IMR-90 (cell line): ENCODE results near the gene ANAPC5. TPM values are rescaled to one million over a fixed set of nuclear protein-coding genes. Genes with fewer than 3 reads are reported as not detected.

Experiments
- ATAC-seq: fragments of 200-7000 bp; cut with Tn5 transposase; 2 replicates; pipeline ENCODE4 v1.9.1; 2020; ENCODE audit warnings: low read depth, mild to moderate bottlenecking, moderate library complexity
- BruUV-seq: library from RNA; stranded (reverse); fragments of 400-500 nt; replicated peaks from 2 replicates; lab custom pipeline; 2021; lab: Mats Ljungman, UMichigan
- CTCF ChIA-PET: fragments of 300-600 bp; formaldehyde crosslinking; extraction: SDS; loops from one replicate; lab custom pipeline; 2021; ENCODE audit warnings: antibody characterized with exemption; lab: Yijun Ruan, JAX
- POLR2A ChIA-PET: fragments of 300-600 bp; sonication (Branson Sonifier 250); formaldehyde crosslinking; loops from one replicate; lab custom pipeline; 2022; ENCODE audit warnings: antibody characterized with exemption; ENCODE audit not compliant: unreplicated experiment; lab: Charles Lee
- DNase-seq: peaks from one replicate; pipeline ENCODE4 v3.0.0; 2013
- H2AFZ ChIP-seq: replicated peaks from 2 replicates; pipeline ENCODE3; 2013; ENCODE audit warnings: low read length, mild to moderate bottlenecking; ENCODE audit not compliant: poor library complexity
- H2AK5ac ChIP-seq: 2 replicates; pipeline ENCODE4 v1.6.1; 2013; ENCODE audit warnings: low read depth, low read length, inconsistent platforms
- H2AK9ac ChIP-seq: replicated peaks from 2 replicates; pipeline ENCODE3; 2013; ENCODE audit warnings: mild to moderate bottlenecking, low read depth, low read length, moderate library complexity; ENCODE audit not compliant: poor library complexity
- H2BK120ac ChIP-seq: 2 replicates; pipeline ENCODE4 v1.6.1; 2013; ENCODE audit warnings: low read depth, low read length, inconsistent platforms
- H2BK15ac ChIP-seq: 3 replicates; pipeline ENCODE4 v1.6.1; 2013; ENCODE audit warnings: low read depth, low read length, inconsistent platforms
- H2BK20ac ChIP-seq: 2 replicates; pipeline ENCODE4 v1.6.1; 2013; ENCODE audit warnings: low read depth, mild to moderate bottlenecking, inconsistent platforms, low read length, moderate library complexity
- H2BK5ac ChIP-seq: 2 replicates; pipeline ENCODE4 v1.6.1; 2013; ENCODE audit warnings: mild to moderate bottlenecking, low read depth, low read length, inconsistent platforms; ENCODE audit not compliant: poor library complexity, severe bottlenecking
- H3K14ac ChIP-seq: replicated peaks from 2 replicates; pipeline ENCODE4 v1.6.1; 2013; ENCODE audit warnings: low read depth, low read length, inconsistent platforms
- H3K18ac ChIP-seq: 2 replicates; pipeline ENCODE4 v1.6.1; 2013; ENCODE audit warnings: low read depth, low read length, control low read depth
- H3K23ac ChIP-seq: 2 replicates; pipeline ENCODE4 v1.6.1; 2013; ENCODE audit warnings: low read depth, low read length, inconsistent platforms
- H3K27ac ChIP-seq: 2 replicates; pipeline ENCODE4 v1.5.1; 2013; ENCODE audit warnings: mild to moderate bottlenecking, control low read depth, low read length; ENCODE audit not compliant: insufficient read depth
- H3K27me3 ChIP-seq: 2 replicates; pipeline ENCODE4 v1.6.1; 2013; ENCODE audit warnings: low read length; ENCODE audit not compliant: control insufficient read depth, insufficient read depth
- H3K36me3 ChIP-seq: 2 replicates; pipeline ENCODE4 v1.6.1; 2013; ENCODE audit warnings: low read length, mixed read lengths; ENCODE audit not compliant: control insufficient read depth, insufficient read depth
- H3K4ac ChIP-seq: 2 replicates; pipeline ENCODE4 v1.6.1; 2013; ENCODE audit warnings: low read depth, low read length, inconsistent platforms
- H3K4me1 ChIP-seq: 2 replicates; pipeline ENCODE4 v1.6.1; 2013; ENCODE audit warnings: low read length, mixed read lengths; ENCODE audit not compliant: control insufficient read depth, insufficient read depth
- H3K4me2 ChIP-seq: 2 replicates; pipeline ENCODE4 v1.6.1; 2013; ENCODE audit warnings: low read depth, mild to moderate bottlenecking, control low read depth, low read length, moderate library complexity
- H3K4me3 ChIP-seq: 2 replicates; pipeline ENCODE4 v1.5.1; 2013; ENCODE audit warnings: low read depth, mild to moderate bottlenecking, control low read depth, low read length, moderate library complexity; ENCODE audit not compliant: insufficient read depth
- H3K56ac ChIP-seq: 2 replicates; pipeline ENCODE4 v1.6.1; 2013; ENCODE audit warnings: low read length, inconsistent platforms; ENCODE audit not compliant: insufficient read depth; ENCODE audit errors: extremely low read depth
- H3K79me1 ChIP-seq, 2 experiments: 2 replicates each; pipeline ENCODE4 v1.6.1; 2013; ENCODE audit warnings: low read length in 2 of 2, inconsistent platforms in 1 of 2, low read depth in 1 of 2
- H3K9ac ChIP-seq: 2 replicates; pipeline ENCODE4 v1.6.1; 2013; ENCODE audit warnings: low read depth, low read length, control low read depth
- H3K9me1 ChIP-seq: 2 replicates; pipeline ENCODE4 v1.6.1; 2013; ENCODE audit warnings: low read length, inconsistent platforms; ENCODE audit not compliant: insufficient read depth
- H3K9me3 ChIP-seq: 2 replicates; pipeline ENCODE4 v1.6.1; 2013; ENCODE audit warnings: low read length; ENCODE audit not compliant: control insufficient read depth, insufficient read depth
- H4K20me1 ChIP-seq: 2 replicates; pipeline ENCODE4 v1.6.1; 2013; ENCODE audit warnings: low read length, inconsistent platforms; ENCODE audit not compliant: insufficient read depth
- H4K5ac ChIP-seq: 2 replicates; pipeline ENCODE4 v1.6.1; 2013; ENCODE audit warnings: mild to moderate bottlenecking, low read depth, low read length, control low read depth
- H4K8ac ChIP-seq, 2 experiments: 2 replicates each; pipeline ENCODE4 v1.6.1; 2013; ENCODE audit warnings: low read depth in 2 of 2, low read length in 2 of 2, control low read depth in 1 of 2, inconsistent platforms in 1 of 2
- H4K91ac ChIP-seq: 2 replicates; pipeline ENCODE4 v1.6.1; 2013; ENCODE audit warnings: low read depth, low read length, inconsistent platforms; ENCODE audit not compliant: insufficient read depth
- RAD21 ChIP-seq: IDR thresholded peaks from 2 replicates; pipeline ENCODE4 v1.6.1; 2012; ENCODE audit warnings: low read length, improper control_type of control experiment
- RFX5 ChIP-seq: IDR thresholded peaks from 2 replicates; pipeline ENCODE4 v1.8.0; 2012; ENCODE audit warnings: low read depth, mild to moderate bottlenecking, low read length, moderate library complexity
- WGBS, 2 experiments: methylation state at CpG; one replicate each; pipeline versions ENCODE4 v1.1.5 to v1.1.7; 2013; ENCODE audit warnings: missing lambda C conversion rate in 2 of 2; ENCODE audit not compliant: insufficient read length in 1 of 2; ENCODE audit errors: extremely low coverage in 2 of 2; 5-methylcytosine and 5-hydroxymethylcytosine counted together
- dilution Hi-C: fragments of 300-500 bp; cut with HindIII; formaldehyde crosslinking; loops from one replicate; pipeline ENCODE4 v1.14.3; 2018; ENCODE audit warnings: low sequenced_read_pairs; ENCODE audit not compliant: unreplicated experiment
- in situ Hi-C: fragments of 300-500 bp; cut with MboI; formaldehyde crosslinking; loops from 3 replicates; pipeline ENCODE4 v1.14.3; 2019; ENCODE audit warnings: low sequenced_read_pairs, inconsistent platforms, mixed read lengths
- intact Hi-C: fragments of 100-400 bp; cut with micrococcal nuclease; formaldehyde crosslinking; loops from 2 replicates; pipeline ENCODE4 v1.10.0; 2022
- polyA plus RNA-seq, 3 experiments: library from polyadenylated mRNA; depleted of rRNA; stranded (reverse); fragments of >200 nt; gene quantifications; 2 replicates each; pipeline ENCODE4 v1.2.3, GENCODE V29; 2012; ENCODE audit warnings: low replicate concordance in 1 of 3
- total RNA-seq: library from RNA; depleted of rRNA; stranded (reverse); fragments of >200 nt; gene quantifications from 2 replicates; pipeline ENCODE4 v1.2.3, GENCODE V29; 2012

The ANAPC5 gene
- total and polyA plus RNA-seq, 2 of the 4 experiments (the other 2 are of a cell fraction): 157 to 211 TPM

GRCh38 chr12:121352682-121353018 lies 439 bp upstream of the ANAPC5 start:
- H3K56ac ChIP-seq: peak overlapping the region; percentile 74
- H4K5ac ChIP-seq: peak overlapping the region; percentile 46
- WGBS, 2 experiments: no CpG with 5 or more reads among the region's 12 CpGs
- H3K23ac ChIP-seq: peak overlapping the region; percentile 71; the same call in 1 of the 2 replicates
- peak overlapping the region; percentile 83 for H3K4ac ChIP-seq
- peak overlapping the region; percentile 82 for H2BK5ac ChIP-seq
- H2BK20ac ChIP-seq: peak overlapping the region; percentile 7; the same call in 1 of the 2 replicates
- ChIA-PET CTCF (interaction anchor here (1.6 kb wide), 1 partner anchor 48 kb away, joined by 7 read pairs; the partner anchor contains the start of gene RNF34), POLR2A (interaction anchor here (0.6 to 1.2 kb wide), 4 partner anchors 13 to 96 kb away, joined by 3 to 8 read pairs (median 4); partner anchors contain the start of genes CAMKK2 and RNF34)
- no peak for DNase-seq
- H2AK5ac ChIP-seq: no peak overlapping the region; the same call in 1 of the 2 replicates
- dilution Hi-C loops: no loop called here
- intact Hi-C loops: loop anchor here (1.0 kb wide), 1 partner anchor 48 kb away; the partner anchor contains the start of gene RNF34
- peak overlapping the region; percentile 97 for H2AFZ ChIP-seq
- H2AK9ac ChIP-seq: no peak overlapping the region
- peak; percentile 69 for ATAC-seq
- peak overlapping the region; percentile 71 for H3K4me2 ChIP-seq
- H3K36me3 ChIP-seq: no peaks in the 10 kb centered on the region
- no peaks in the 10 kb centered on the region for H4K20me1 ChIP-seq
- TF ChIP-seq RAD21 (0 out of 2 replicates have a peak, but pooled peaks have one; percentile 16), RFX5 (no peak)
- H3K4me3 ChIP-seq: peak overlapping the region; percentile 61
- peak overlapping the region; percentile 75 for H3K9ac ChIP-seq
- peak overlapping the region; percentile 43; the same call in 1 of the 3 replicates for H2BK15ac ChIP-seq
- H4K91ac ChIP-seq: peak overlapping the region; percentile 76
- H3K14ac ChIP-seq: peak overlapping the region; percentile 90
- no peaks in the 10 kb centered on the region for H3K9me1 ChIP-seq
- no peaks in the 10 kb centered on the region for H3K27me3 ChIP-seq
- no peaks in the 10 kb centered on the region for H3K9me3 ChIP-seq
- peak overlapping the region; percentile 34; the same call in 1 of the 2 replicates for H2BK120ac ChIP-seq
- BruUV-seq: no TSS peak
- no peaks in the 10 kb centered on the region for H3K4me1 ChIP-seq
- in situ Hi-C loops: loop anchor here (5.0 kb wide), 1 partner anchor 40 kb away; no protein-coding TSS in a partner anchor
- H3K79me1 ChIP-seq: peaks cover 3 to 32% of the 10 kb centered on the region in 2 experiments
- H3K18ac ChIP-seq: peak overlapping the region; percentile 25
- H4K8ac ChIP-seq: peak overlapping the region; percentile 73 to 97
- H3K27ac ChIP-seq: peak overlapping the region; percentile 67
